Measurements from ENCODE around the gene HADHA. TPM values are rescaled to one million over a fixed set of nuclear protein-coding genes. Genes with fewer than 3 reads are reported as not detected.
A peak's percentile ranks its signal among the peaks of the same experiment; 100 is the strongest.

HADHA gene
- total RNA-seq, 4 donors from 2014 or later, result 92.8 to 233 (median 142) TPM

- in situ Hi-C loops (cut with MboI; ENCODE audit: low pct_ligation_motif_present in 1 of 4, low pct_unique_long_range_greater_than_20kb in 1 of 4, low sequenced_read_pairs in 3 of 4) (loop anchor here in 1 of 4 donors (10.0 kb wide), 1 partner anchor 149 kb away; no protein-coding TSS in a partner anchor), intact Hi-C loops (cut with DNase I; ENCODE audit: low total_unique reads) (loop anchor here (2.0 to 10.0 kb wide), 2 partner anchors 159 to 193 kb away; partner anchors contain the start of gene KIF3C)
- TF ChIP-seq POLR2A (IDR thresholded peaks at IDR 0.05) (no peak), POLR2AphosphoS5 (IDR thresholded peaks at IDR 0.05) (no peak), EP300 (IDR thresholded peaks at IDR 0.05; ENCODE audit: low read depth) (no peak), CTCF (IDR thresholded peaks at IDR 0.05) (no peak)
- H3K27ac ChIP-seq, result peak overlapping the region; percentile 50 to 79 (median 71)
- no peaks in the 10 kb centered on the region for H3K36me3 ChIP-seq
- peaks cover 10% of the 10 kb centered on the region for H3K27me3 ChIP-seq
- WGBS, 2 donors (ENCODE audit: low coverage in 1 of 2), result 42 to 49% methylated on average over 4 to 7 of the region's 7 CpGs
- peak; percentile 54 for DNase-seq
- peaks cover 0 to 24% (median 9%) of the 10 kb centered on the region in 4 donors for H3K4me1 ChIP-seq
- H3K4me3 ChIP-seq, result no peak overlapping the region
- no peaks in the 10 kb centered on the region for H3K9me3 ChIP-seq
Measured at GRCh38 chr2:26144031-26144430, 100.4 kb downstream of the HADHA start.

- in situ Hi-C loops (cut with MboI; ENCODE audit: low pct_ligation_motif_present in 1 of 4, low pct_unique_long_range_greater_than_20kb in 1 of 4, low sequenced_read_pairs in 3 of 4) (loop anchor here in 1 of 4 donors (10.0 kb wide), 1 partner anchor 146 kb away; no protein-coding TSS in a partner anchor), intact Hi-C loops (cut with DNase I; ENCODE audit: low total_unique reads) (loop anchor here (10.0 kb wide), 1 partner anchor 156 kb away; the partner anchor contains the start of gene KIF3C)
- TF ChIP-seq EP300 (IDR thresholded peaks at IDR 0.05; ENCODE audit: low read depth), result no peak
- no peak for TF ChIP-seq POLR2AphosphoS5 (IDR thresholded peaks at IDR 0.05)
- no peak for TF ChIP-seq CTCF (IDR thresholded peaks at IDR 0.05)
- TF ChIP-seq POLR2A (IDR thresholded peaks at IDR 0.05), result no peak
- WGBS, 2 donors (ENCODE audit: low coverage in 1 of 2), result 86 to 90% methylated on average over 10 to 18 of the region's 18 CpGs
- Histone ChIP-seq H3K9me3 (no peaks in the 10 kb centered on the region), H3K27ac (no peak overlapping the region), H3K36me3 (no peaks in the 10 kb centered on the region), H3K27me3 (no peaks in the 10 kb centered on the region), H3K4me3 (no peak overlapping the region), H3K4me1 (peaks cover 0 to 24% (median 10%) of the 10 kb centered on the region in 4 donors)
- no peak for DNase-seq
Measured at GRCh38 chr2:26141145-26141769, 103.2 kb downstream of the HADHA start.

Other genes with a start within 250 kb of the HADHA start
- gene RAB10, start 210.5 kb downstream of the HADHA start, total RNA-seq, result 100 to 1,000 TPM in 3 of 4 donors, 10 to 100 TPM in 1; 99.5 to 150 (median 144) TPM
- 1 to 10 TPM in 3 of 4 donors, not detected in 1; 1.5 to 4.6 (median 2.2) TPM for gene GAREM2, start 71.5 kb downstream of the HADHA start, total RNA-seq
- 100 to 1,000 TPM in 2 of 4 donors, 10 to 100 TPM in 2; 53.1 to 182 (median 133) TPM for gene HADHB, start 307 bp upstream of the HADHA start, total RNA-seq
- gene SELENOI, start 101.5 kb upstream of the HADHA start, total RNA-seq, result 10 to 100 TPM; 12.1 to 37.4 (median 26.9) TPM
- gene ADGRF3, start 102.2 kb upstream of the HADHA start, total RNA-seq, result not detected
- not detected for gene DRC1, start 157.3 kb upstream of the HADHA start, total RNA-seq
- under 1 TPM in 1 of 4 donors, not detected in 3; 0.37 TPM for gene OTOF, start 233.5 kb upstream of the HADHA start, total RNA-seq

Measured in transverse colon (tissue), 4 donors.